Measurements from ENCODE around the gene LRRC37A3.
"Not testable (repeated sequence)": the region's sequence is repeated elsewhere in the genome, so short reads cannot be mapped to it uniquely, and the experiment has no call there.

Gene LRRC37A3

GRCh38 chr17:64829824-64830630, 89.3 kb downstream of the LRRC37A3 start:
- DNase-seq = not testable (repeated sequence)

- DNase-seq = not testable (repeated sequence)
These were observed 90.2 kb downstream of the LRRC37A3 start for GRCh38 chr17:64829068-64829467.

DNA sequence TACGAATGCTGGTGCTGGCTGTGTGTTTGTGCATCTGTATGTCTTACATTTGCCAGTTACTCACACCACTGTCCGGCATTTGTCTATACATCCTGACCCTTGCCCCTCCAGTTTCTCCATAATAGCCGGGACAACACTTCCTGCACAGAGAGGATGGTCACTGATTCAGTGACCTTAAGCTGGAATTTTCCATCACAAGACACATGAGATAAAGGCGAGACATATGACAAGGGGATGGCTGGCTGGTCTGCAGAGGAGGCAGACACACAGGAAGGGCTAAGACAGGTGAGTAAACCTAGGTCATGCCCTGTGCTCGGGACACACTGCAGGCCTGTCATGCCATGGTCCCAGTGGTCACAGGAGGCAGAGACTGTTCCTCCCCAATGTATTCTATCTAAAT, 100.4 kb downstream of the LRRC37A3 start:
- DNase-seq = not testable (repeated sequence)

- not testable (repeated sequence) for DNase-seq
These were observed 103.5 kb downstream of the LRRC37A3 start for GRCh38 chr17:64815833-64816198.

- not testable (repeated sequence) for DNase-seq
These were observed 104.1 kb downstream of the LRRC37A3 start for GRCh38 chr17:64814993-64815832.

- not testable (repeated sequence) for DNase-seq
These were observed 110.9 kb downstream of the LRRC37A3 start for GRCh38 chr17:64808178-64808977.

Data from NCI-H2227 treated with DMSO at 0.1 percent for 48 hours (cell line).